CD8-positive, alpha-beta T cell (primary cell): ENCODE data around the gene TSR2. TPM values are rescaled to one million over a fixed set of nuclear protein-coding genes. Genes with fewer than 3 reads are reported as not detected.

Experiments used
- total RNA-seq, 46 experiments: library from RNA in 2 of 46; stranded (reverse) in 2 of 46; gene quantifications; one replicate each; pipeline ENCODE4 v1.2.3 and lab custom pipeline; 2021 to 2026

TSR2 gene
- total RNA-seq, 2 experiments from 2014 or later = 38.7 to 41.4 TPM

Other genes starting within 250 kb of the TSR2 start
- gene WNK3, start 82.4 kb upstream of the TSR2 start, total RNA-seq = not detected
- gene FGD1, start 55.8 kb downstream of the TSR2 start, total RNA-seq = not detected
- gene GNL3L, start 89.8 kb downstream of the TSR2 start, total RNA-seq = 10 to 100 TPM; 20.9 to 24.0 TPM